Activated CD8-positive, alpha-beta memory T cell treated with anti-CD3 and anti-CD28 coated beads for 4 hours (primary cell): Measurements from ENCODE around the gene CPA1.
"Not testable (repeated sequence)": the region's sequence is repeated elsewhere in the genome, so short reads cannot be mapped to it uniquely, and the experiment has no call there.

ENCODE experiments used
- DNase-seq, 2 donors: peaks; one replicate each; pipeline ENCODE4 v3.0.0-alpha.2; 2020; ENCODE audit warnings: low read depth in 2 of 2

Gene CPA1

GRCh38 chr7:130372402-130373165 lies 7.7 kb upstream of the CPA1 start:
- no peak for DNase-seq

- no peak for DNase-seq
These were observed 5.8 kb upstream of the CPA1 start for GRCh38 chr7:130374507-130374906.

GRCh38 chr7:130376461-130376860 lies 3.8 kb upstream of the CPA1 start:
- DNase-seq, result not testable (repeated sequence)

GRCh38 chr7:130377178-130377577 lies 3.1 kb upstream of the CPA1 start:
- DNase-seq, result no peak

- DNase-seq, result no peak
These were observed 1.3 kb upstream of the CPA1 start for GRCh38 chr7:130379019-130379418.

GRCh38 chr7:130379532-130379920 lies 768 bp upstream of the CPA1 start:
- no peak for DNase-seq

- DNase-seq, result no peak
These were observed 664 bp downstream of the CPA1 start for GRCh38 chr7:130380861-130381455.

- DNase-seq, result no peak
These were observed 1.4 kb downstream of the CPA1 start for GRCh38 chr7:130381468-130382312.

GRCh38 chr7:130383187-130383980 lies 3.1 kb downstream of the CPA1 start:
- DNase-seq, result no peak

- DNase-seq, result no peak
These were observed 4.1 kb downstream of the CPA1 start for GRCh38 chr7:130384371-130384801.

GRCh38 chr7:130384841-130385599 lies 4.7 kb downstream of the CPA1 start:
- DNase-seq, result no peak

GRCh38 chr7:130385600-130386066 lies 5.3 kb downstream of the CPA1 start:
- no peak for DNase-seq

- DNase-seq, result no peak
These were observed 6.6 kb downstream of the CPA1 start for GRCh38 chr7:130386876-130387275.

GRCh38 chr7:130387306-130387627 lies 7.0 kb downstream of the CPA1 start:
- DNase-seq, result no peak

- DNase-seq, result no peak
These were observed 7.5 kb downstream of the CPA1 start for GRCh38 chr7:130387628-130388403.

- DNase-seq, result no peak
These were observed 8.4 kb downstream of the CPA1 start for GRCh38 chr7:130388671-130389070.

GRCh38 chr7:130390486-130390885 lies 10.2 kb downstream of the CPA1 start:
- no peak for DNase-seq

GRCh38 chr7:130393101-130393561 lies 12.8 kb downstream of the CPA1 start:
- no peak for DNase-seq

- no peak for DNase-seq
These were observed 13.6 kb downstream of the CPA1 start for GRCh38 chr7:130393841-130394411.
